Coronary artery (tissue), 2 donors: Measurements from ENCODE around the gene MNX1.

Experiments used
- DNase-seq: peaks from one replicate; pipeline ENCODE4 v3.0.0-alpha.2; 2017; ENCODE audit warnings: low spot score
- H3K27ac ChIP-seq, 2 donors: fragments of 200-600 bp; sonication (generic); one replicate each; pipeline ENCODE4 v1.5.1; 2016 to 2019
- H3K4me3 ChIP-seq: fragments of 200-600 bp; sonication (generic); 2 replicates; pipeline ENCODE4 v1.5.1; 2016; ENCODE audit warnings: mild to moderate bottlenecking, moderate library complexity
- CTCF ChIP-seq: fragments of 200-600 bp; sonication (generic); IDR thresholded peaks from one replicate; pipeline ENCODE4 v1.5.1; 2019; ENCODE audit warnings: antibody characterized with exemption

Gene MNX1

GRCh38 chr7:157023589-157023905 is 13.1 kb upstream of the MNX1 start:
- H3K4me3 ChIP-seq: no peak overlapping the region
- TF ChIP-seq CTCF: no peak
- no peak overlapping the region for H3K27ac ChIP-seq
- no peak for DNase-seq

GRCh38 chr7:157022681-157023588 is 12.5 kb upstream of the MNX1 start:
- Histone ChIP-seq H3K4me3 (no peak overlapping the region), H3K27ac (no peak overlapping the region)
- TF ChIP-seq CTCF: no peak
- DNase-seq: no peak

- no peak for TF ChIP-seq CTCF
- no peak for DNase-seq
- Histone ChIP-seq H3K27ac (no peak overlapping the region), H3K4me3 (no peak overlapping the region)
Measured at GRCh38 chr7:157021871-157022680, 11.6 kb upstream of the MNX1 start.

GRCh38 chr7:157021071-157021870 is 10.8 kb upstream of the MNX1 start:
- TF ChIP-seq CTCF: no peak
- Histone ChIP-seq H3K4me3 (peak overlapping the region; percentile 56), H3K27ac (no peak overlapping the region)
- no peak for DNase-seq

- Histone ChIP-seq H3K4me3 (peak overlapping the region; percentile 56), H3K27ac (no peak overlapping the region)
- TF ChIP-seq CTCF: no peak
- no peak for DNase-seq
Measured at GRCh38 chr7:157020514-157021070, 10.1 kb upstream of the MNX1 start.

GRCh38 chr7:157019718-157020451 is 9.4 kb upstream of the MNX1 start:
- H3K4me3 ChIP-seq: no peak overlapping the region
- no peak for DNase-seq
- H3K27ac ChIP-seq: no peak overlapping the region
- TF ChIP-seq CTCF: no peak
